Colonic mucosa (tissue), 4 donors: ENCODE measurements around the gene ZBTB38. TPM values are rescaled to one million over a fixed set of nuclear protein-coding genes. Genes with fewer than 3 reads are reported as not detected.

ENCODE experiments used
- DNase-seq: peaks from one replicate; pipeline ENCODE4 v3.0.0-alpha.2; 2020
- H3K27ac ChIP-seq: fragments of 200-600 bp; one replicate; pipeline ENCODE4 v1.8.0; 2021
- H3K27me3 ChIP-seq: fragments of 200-600 bp; one replicate; pipeline ENCODE4 v1.8.0; 2021
- H3K36me3 ChIP-seq: fragments of 200-600 bp; one replicate; pipeline ENCODE4 v1.8.0; 2021
- H3K4me1 ChIP-seq: fragments of 200-600 bp; one replicate; pipeline ENCODE4 v1.8.0; 2021; ENCODE audit warnings: mild to moderate bottlenecking
- H3K4me3 ChIP-seq: fragments of 200-600 bp; one replicate; pipeline ENCODE4 v1.8.0; 2021
- H3K9ac ChIP-seq, 2 donors: one replicate each; pipeline ENCODE4 v1.7.0; 2013; ENCODE audit warnings: control low read depth in 2 of 2, low read depth in 2 of 2, low read length in 2 of 2
- H3K9me3 ChIP-seq: fragments of 200-600 bp; one replicate; pipeline ENCODE4 v1.8.0; 2021
- intact Hi-C: fragments of 100-400 bp; cut with DNase I; formaldehyde crosslinking; loops from one replicate; pipeline ENCODE4 v1.14.1; 2022
- total RNA-seq, 2 donors: library from RNA; stranded (reverse); fragmentation: NEBNext Ultra II Directional in 1 of 2; extraction: Animal tissue kit (Norgen Biotek cat#: 25700) in 1 of 2; gene quantifications; one replicate each; pipeline ENCODE4 v1.2.1, GENCODE V29; 2021
- TF ChIP-seq, protein P1 (sequence below): fragments of 200-600 bp; IDR thresholded peaks from one replicate; pipeline ENCODE4 v1.8.0; 2022; ENCODE audit warnings: antibody characterized with exemption, mild to moderate bottlenecking
- donor health status: healthy.
- donor health status: DM: no; HTN: no; CAD: no.
- donor health status: DM: no; HTN: no; CAD: no.

The ZBTB38 gene
- total RNA-seq, 2 donors from 2014 or later = 95.5 to 112 TPM

DNA sequence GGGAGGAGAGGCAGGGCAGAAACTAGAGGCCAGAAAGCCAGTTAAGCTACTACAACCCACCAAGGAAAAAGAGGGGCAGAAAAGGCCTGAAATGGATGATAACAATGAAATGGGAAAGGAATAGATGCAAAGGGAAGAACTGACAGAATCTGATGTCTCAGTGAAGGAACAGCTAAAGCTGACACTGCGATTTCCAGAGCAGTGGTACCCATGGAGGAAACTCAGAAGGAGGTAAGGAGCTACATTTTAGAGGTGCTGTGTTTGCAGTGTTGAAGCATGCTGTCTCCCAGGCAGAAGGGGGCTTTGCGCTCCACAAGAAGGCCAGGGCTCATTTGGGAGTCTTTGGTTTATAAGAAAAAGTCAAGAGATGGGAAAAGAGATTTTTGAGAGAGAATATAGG, 38.0 kb downstream of the ZBTB38 start:
- intact Hi-C loops = no loop called here
- Histone ChIP-seq H3K4me3 (no peak overlapping the region), H3K27ac (peak overlapping the region; percentile 9), H3K9me3 (no peaks in the 10 kb centered on the region), H3K36me3 (no peaks in the 10 kb centered on the region), H3K27me3 (no peaks in the 10 kb centered on the region), H3K4me1 (peaks cover 26% of the 10 kb centered on the region), H3K9ac (no peak overlapping the region)
- TF ChIP-seq, protein P1, sequence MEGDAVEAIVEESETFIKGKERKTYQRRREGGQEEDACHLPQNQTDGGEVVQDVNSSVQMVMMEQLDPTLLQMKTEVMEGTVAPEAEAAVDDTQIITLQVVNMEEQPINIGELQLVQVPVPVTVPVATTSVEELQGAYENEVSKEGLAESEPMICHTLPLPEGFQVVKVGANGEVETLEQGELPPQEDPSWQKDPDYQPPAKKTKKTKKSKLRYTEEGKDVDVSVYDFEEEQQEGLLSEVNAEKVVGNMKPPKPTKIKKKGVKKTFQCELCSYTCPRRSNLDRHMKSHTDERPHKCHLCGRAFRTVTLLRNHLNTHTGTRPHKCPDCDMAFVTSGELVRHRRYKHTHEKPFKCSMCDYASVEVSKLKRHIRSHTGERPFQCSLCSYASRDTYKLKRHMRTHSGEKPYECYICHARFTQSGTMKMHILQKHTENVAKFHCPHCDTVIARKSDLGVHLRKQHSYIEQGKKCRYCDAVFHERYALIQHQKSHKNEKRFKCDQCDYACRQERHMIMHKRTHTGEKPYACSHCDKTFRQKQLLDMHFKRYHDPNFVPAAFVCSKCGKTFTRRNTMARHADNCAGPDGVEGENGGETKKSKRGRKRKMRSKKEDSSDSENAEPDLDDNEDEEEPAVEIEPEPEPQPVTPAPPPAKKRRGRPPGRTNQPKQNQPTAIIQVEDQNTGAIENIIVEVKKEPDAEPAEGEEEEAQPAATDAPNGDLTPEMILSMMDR = no peak
- DNase-seq = no peak

DNA sequence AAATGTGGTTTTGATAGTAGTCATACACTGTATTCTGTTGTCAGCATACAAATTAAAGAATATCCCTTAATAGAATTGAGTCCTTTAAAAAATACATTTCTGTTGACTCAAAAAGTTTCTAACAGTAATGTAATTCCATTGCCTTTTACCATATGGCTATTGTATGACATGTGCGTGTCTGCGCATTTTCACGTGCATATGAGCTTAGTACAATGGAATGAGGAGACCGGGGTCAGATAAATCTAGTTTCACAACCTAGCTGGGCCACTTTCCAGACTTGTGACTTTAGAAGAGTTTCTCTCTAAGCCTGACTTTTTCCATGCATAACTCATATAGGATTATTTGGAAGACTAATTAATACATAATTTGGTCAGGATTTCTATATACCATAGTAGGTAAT, 38.7 kb downstream of the ZBTB38 start:
- peaks cover 22% of the 10 kb centered on the region for H3K4me1 ChIP-seq
- no peaks in the 10 kb centered on the region for H3K36me3 ChIP-seq
- peak overlapping the region; percentile 9 for H3K27ac ChIP-seq
- TF ChIP-seq, protein P1 = no peak
- no peaks in the 10 kb centered on the region for H3K9me3 ChIP-seq
- DNase-seq = peak; percentile 23
- H3K9ac ChIP-seq = no peak overlapping the region
- intact Hi-C loops = no loop called here
- H3K27me3 ChIP-seq = no peaks in the 10 kb centered on the region
- no peak overlapping the region for H3K4me3 ChIP-seq

DNA sequence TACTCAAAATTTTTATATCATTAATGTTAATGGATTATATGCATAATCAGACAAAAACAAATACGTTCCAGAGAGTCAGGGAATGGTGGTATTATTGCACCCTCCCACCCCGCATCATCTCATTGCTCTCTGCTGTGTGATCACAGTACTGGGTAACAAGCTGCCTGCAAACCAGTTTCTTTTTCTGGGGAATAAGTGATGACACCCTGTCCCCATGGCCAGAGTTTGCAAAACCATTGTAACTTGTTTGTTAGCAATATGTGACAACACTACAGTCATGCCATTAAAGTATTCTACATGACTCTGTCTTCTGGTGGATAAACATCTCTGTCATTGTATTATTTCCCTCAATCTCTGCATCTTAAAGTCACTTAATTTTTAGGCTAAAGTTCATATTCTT, 39.5 kb downstream of the ZBTB38 start:
- intact Hi-C loops = no loop called here
- Histone ChIP-seq H3K27ac (no peak overlapping the region), H3K4me1 (peaks cover 26% of the 10 kb centered on the region)

DNA sequence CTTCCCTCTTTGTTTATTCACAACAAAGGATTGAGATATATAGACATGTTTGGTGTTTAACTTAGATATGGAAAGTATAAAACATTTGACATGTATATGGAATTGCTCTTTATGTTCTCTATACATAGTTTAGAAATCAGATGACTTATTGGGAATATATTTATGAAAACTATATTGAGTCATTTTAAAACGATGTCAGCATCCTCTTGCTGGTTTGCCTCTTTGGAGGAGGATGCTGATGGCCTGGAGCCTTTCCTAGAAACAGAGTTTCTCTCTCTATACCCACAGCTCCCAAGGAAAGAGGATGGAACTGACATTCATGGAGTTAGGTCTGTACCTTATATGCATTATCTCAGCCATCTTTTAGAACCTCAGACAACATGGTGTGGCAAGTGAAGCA, 40.3 kb downstream of the ZBTB38 start:
- no peak for DNase-seq
- intact Hi-C loops = no loop called here
- Histone ChIP-seq H3K27ac (peak overlapping the region; percentile 85), H3K27me3 (no peaks in the 10 kb centered on the region), H3K36me3 (no peaks in the 10 kb centered on the region), H3K9ac (no peak overlapping the region), H3K4me3 (no peak overlapping the region), H3K4me1 (peaks cover 29% of the 10 kb centered on the region), H3K9me3 (no peaks in the 10 kb centered on the region)
- TF ChIP-seq, protein P1 = no peak

More for the DNA sequence above, 39.5 kb downstream of the ZBTB38 start:
- H3K4me3 ChIP-seq = no peak overlapping the region
- H3K36me3 ChIP-seq = no peaks in the 10 kb centered on the region
- TF ChIP-seq, protein P1 = no peak
- no peaks in the 10 kb centered on the region for H3K9me3 ChIP-seq
- no peak overlapping the region for H3K9ac ChIP-seq
- no peak for DNase-seq
- no peaks in the 10 kb centered on the region for H3K27me3 ChIP-seq

DNA sequence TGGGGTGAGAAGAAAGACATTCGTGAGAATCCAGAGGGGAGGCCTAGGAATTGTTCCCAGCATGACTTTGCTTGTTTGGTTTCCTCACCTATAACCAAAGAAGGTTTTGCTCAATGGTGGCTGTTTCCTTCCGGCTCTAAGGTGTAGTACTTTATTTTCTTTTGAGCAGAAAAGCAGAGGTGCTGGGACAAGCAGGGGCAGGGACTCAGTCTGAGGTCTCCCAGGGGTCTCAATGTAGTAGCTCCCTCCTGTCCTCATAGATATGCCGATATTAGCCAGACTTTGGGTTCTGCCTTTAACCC, 41.6 kb downstream of the ZBTB38 start:
- H3K27ac ChIP-seq = peak overlapping the region; percentile 85
- no peaks in the 10 kb centered on the region for H3K27me3 ChIP-seq
- H3K9me3 ChIP-seq = no peaks in the 10 kb centered on the region
- peak overlapping the region in 1 of 2 donors; percentile 7 for H3K9ac ChIP-seq
- DNase-seq = peak; percentile 22
- H3K4me3 ChIP-seq = no peak overlapping the region
- intact Hi-C loops = no loop called here
- no peaks in the 10 kb centered on the region for H3K36me3 ChIP-seq
- H3K4me1 ChIP-seq = peaks cover 29% of the 10 kb centered on the region
- TF ChIP-seq, protein P1 = no peak

DNA sequence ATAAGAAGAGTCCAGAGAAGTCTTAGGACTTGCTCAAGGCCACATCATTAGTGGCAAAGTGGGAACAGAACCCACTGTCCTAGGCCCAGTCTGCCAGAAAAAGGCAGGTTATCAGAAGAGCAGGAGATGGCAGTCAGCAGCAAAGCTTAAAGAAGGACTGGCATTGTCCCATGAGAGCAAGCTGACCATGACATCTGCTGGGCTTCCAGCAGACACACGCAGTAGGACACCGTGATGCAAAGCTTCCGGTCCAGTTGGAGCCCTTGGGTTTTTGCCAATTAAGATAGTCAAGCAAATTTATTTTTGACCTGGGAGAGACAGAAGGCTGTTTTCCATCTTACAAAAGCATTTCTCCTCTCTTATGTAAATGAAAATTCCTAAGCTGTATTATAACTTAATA, 42.1 kb downstream of the ZBTB38 start:
- no peak overlapping the region for H3K9ac ChIP-seq
- peak; percentile 48 for DNase-seq
- peak overlapping the region; percentile 85 for H3K27ac ChIP-seq
- TF ChIP-seq, protein P1 = no peak
- no peaks in the 10 kb centered on the region for H3K27me3 ChIP-seq
- no peaks in the 10 kb centered on the region for H3K9me3 ChIP-seq
- H3K4me1 ChIP-seq = peaks cover 29% of the 10 kb centered on the region
- H3K36me3 ChIP-seq = no peaks in the 10 kb centered on the region
- intact Hi-C loops = no loop called here
- no peak overlapping the region for H3K4me3 ChIP-seq
